KMS-11 (cell line): ENCODE measurements around the gene NDST1.

Experiments used
- H2AFZ ChIP-seq: fragments of 200-600 bp; sonication (generic); 2 replicates; pipeline ENCODE4 v1.6.1; 2016; ENCODE audit warnings: antibody characterized with exemption, mixed run types, low read depth
- H3K27ac ChIP-seq: fragments of 200-600 bp; sonication (generic); 2 replicates; pipeline ENCODE4 v1.6.1; 2016; ENCODE audit warnings: mild to moderate bottlenecking, mixed run types
- H3K27me3 ChIP-seq: fragments of 200-600 bp; sonication (generic); 2 replicates; pipeline ENCODE4 v1.6.1; 2017; ENCODE audit warnings: mild to moderate bottlenecking, low read depth, mixed run types, moderate library complexity; ENCODE audit not compliant: insufficient read depth
- H3K36me3 ChIP-seq: fragments of 200-600 bp; sonication (generic); 2 replicates; pipeline ENCODE4 v1.6.1; 2017; ENCODE audit warnings: mild to moderate bottlenecking, mixed run types; ENCODE audit not compliant: insufficient read depth
- H3K4me1 ChIP-seq: fragments of 200-600 bp; sonication (generic); 2 replicates; pipeline ENCODE4 v1.6.1; 2016; ENCODE audit warnings: mild to moderate bottlenecking, low read depth, mixed run types; ENCODE audit not compliant: poor library complexity, severe bottlenecking
- H3K4me2 ChIP-seq: fragments of 200-600 bp; sonication (generic); 2 replicates; pipeline ENCODE4 v1.7.0; 2016; ENCODE audit warnings: mild to moderate bottlenecking, mixed run types
- H3K4me3 ChIP-seq: fragments of 200-600 bp; sonication (generic); IDR thresholded peaks from 2 replicates; pipeline ENCODE4 v1.6.1; 2017; ENCODE audit warnings: low read depth, low read length, mixed read lengths; ENCODE audit not compliant: insufficient read depth
- H3K79me2 ChIP-seq: fragments of 200-600 bp; sonication (generic); 2 replicates; pipeline ENCODE4 v1.6.1; 2016; ENCODE audit warnings: low read depth, mixed run types; ENCODE audit not compliant: insufficient read depth
- H3K9ac ChIP-seq: fragments of 200-600 bp; sonication (generic); 2 replicates; pipeline ENCODE4 v1.6.1; 2016; ENCODE audit warnings: mild to moderate bottlenecking, mixed run types
- H4K20me1 ChIP-seq: fragments of 200-600 bp; sonication (generic); 2 replicates; pipeline ENCODE4 v1.6.1; 2016; ENCODE audit warnings: mild to moderate bottlenecking, mixed run types; ENCODE audit not compliant: insufficient read depth
- CTCF ChIP-seq: fragments of 200-600 bp; sonication (generic); conservative IDR thresholded peaks from 2 replicates; pipeline ENCODE4 v1.6.1; 2017; ENCODE audit warnings: low read depth, mild to moderate bottlenecking, antibody characterized with exemption, low read length, moderate library complexity, mixed read lengths

Gene NDST1

GRCh38 chr5:150508828-150509227 is 897 bp downstream of the NDST1 start:
- H3K9ac ChIP-seq: no peak overlapping the region
- TF ChIP-seq CTCF: no peak
- H2AFZ ChIP-seq: no peak overlapping the region
- H3K4me3 ChIP-seq: no peak overlapping the region
- no peak overlapping the region for H3K4me2 ChIP-seq
- H3K27me3 ChIP-seq: no peaks in the 10 kb centered on the region
- no peak overlapping the region for H3K27ac ChIP-seq
- H3K79me2 ChIP-seq: no peaks in the 10 kb centered on the region
- no peaks in the 10 kb centered on the region for H3K36me3 ChIP-seq
- H4K20me1 ChIP-seq: no peaks in the 10 kb centered on the region
- no peaks in the 10 kb centered on the region for H3K4me1 ChIP-seq

- no peak overlapping the region for H3K9ac ChIP-seq
- H3K27me3 ChIP-seq: no peaks in the 10 kb centered on the region
- no peak overlapping the region for H3K4me2 ChIP-seq
- H3K27ac ChIP-seq: no peak overlapping the region
- H4K20me1 ChIP-seq: no peaks in the 10 kb centered on the region
- H3K79me2 ChIP-seq: no peaks in the 10 kb centered on the region
- H3K4me3 ChIP-seq: no peak overlapping the region
- H2AFZ ChIP-seq: no peak overlapping the region
- H3K4me1 ChIP-seq: peaks cover 9% of the 10 kb centered on the region
- H3K36me3 ChIP-seq: no peaks in the 10 kb centered on the region
- TF ChIP-seq CTCF: no peak
Measured at GRCh38 chr5:150509992-150510391, 2.1 kb downstream of the NDST1 start.

GRCh38 chr5:150510460-150511263 is 2.7 kb downstream of the NDST1 start:
- Histone ChIP-seq H3K9ac (no peak overlapping the region), H3K79me2 (no peaks in the 10 kb centered on the region), H2AFZ (no peak overlapping the region), H4K20me1 (no peaks in the 10 kb centered on the region), H3K4me2 (no peak overlapping the region), H3K27me3 (no peaks in the 10 kb centered on the region), H3K27ac (no peak overlapping the region), H3K36me3 (no peaks in the 10 kb centered on the region), H3K4me1 (peaks cover 9% of the 10 kb centered on the region), H3K4me3 (no peak overlapping the region)
- no peak for TF ChIP-seq CTCF

- Histone ChIP-seq H3K79me2 (no peaks in the 10 kb centered on the region), H3K4me2 (no peak overlapping the region), H3K27ac (no peak overlapping the region)
Measured at GRCh38 chr5:150511578-150512367, 3.8 kb downstream of the NDST1 start.

More at GRCh38 chr5:150511578-150512367, 3.8 kb downstream of the NDST1 start:
- no peaks in the 10 kb centered on the region for H4K20me1 ChIP-seq
- H3K27me3 ChIP-seq: no peaks in the 10 kb centered on the region
- H3K9ac ChIP-seq: no peak overlapping the region
- H3K4me3 ChIP-seq: no peak overlapping the region
- H2AFZ ChIP-seq: no peak overlapping the region
- H3K36me3 ChIP-seq: no peaks in the 10 kb centered on the region
- no peak for TF ChIP-seq CTCF
- H3K4me1 ChIP-seq: peaks cover 9% of the 10 kb centered on the region
